ENCODE results near the gene SLC51A.

GRCh38 chr3:196272826-196273225 is 56.5 kb downstream of the SLC51A start:
- TF ChIP-seq CTCF (IDR thresholded peaks at IDR 0.05; ENCODE audit: low read length) (no peak), EZH2 (IDR thresholded peaks at IDR 0.05; ENCODE audit: borderline replicate concordance, low read length) (no peak)

Measured in OCI-LY1 (cell line).